ENCODE results near the gene ZNF227.
"Not testable (repeated sequence)": the region's sequence is repeated elsewhere in the genome, so short reads cannot be mapped to it uniquely, and the experiment has no call there.

The ZNF227 gene

GRCh38 chr19:44212250-44212865, at the start of gene ZNF227:
Gene ZNF227, plus strand, starts transcription at chr19:44212532. Its CDS starts 5,261 bp downstream, at chr19:44217793.
- Histone ChIP-seq H3K9ac (peak within 1 kb of the TSS; percentile 86), H3K9me3 (ENCODE audit: control insufficient read depth, low read length) (no peaks in the 10 kb centered on the region), H3K27me3 (ENCODE audit: control insufficient read depth, insufficient read depth, low read length) (no peaks in the 10 kb centered on the region), H3K79me2 (peaks cover 4% of the 10 kb centered on the region), H3K4me3 (ENCODE audit: low read depth, low read length) (peak within 1 kb of the TSS; percentile 87), H2AFZ (peak within 1 kb of the TSS; percentile 95), H3K27ac (peak within 1 kb of the TSS; percentile 82), H3K36me3 (ENCODE audit: control insufficient read depth, insufficient read depth, low read length) (peaks cover 2% of the 10 kb centered on the region), H3K4me2 (ENCODE audit: low read length) (peak within 1 kb of the TSS; percentile 83), H3K4me1 (no peaks in the 10 kb centered on the region)
- peak; percentile 5 for TF ChIP-seq CTCF (IDR thresholded peaks at IDR 0.05)

DNA sequence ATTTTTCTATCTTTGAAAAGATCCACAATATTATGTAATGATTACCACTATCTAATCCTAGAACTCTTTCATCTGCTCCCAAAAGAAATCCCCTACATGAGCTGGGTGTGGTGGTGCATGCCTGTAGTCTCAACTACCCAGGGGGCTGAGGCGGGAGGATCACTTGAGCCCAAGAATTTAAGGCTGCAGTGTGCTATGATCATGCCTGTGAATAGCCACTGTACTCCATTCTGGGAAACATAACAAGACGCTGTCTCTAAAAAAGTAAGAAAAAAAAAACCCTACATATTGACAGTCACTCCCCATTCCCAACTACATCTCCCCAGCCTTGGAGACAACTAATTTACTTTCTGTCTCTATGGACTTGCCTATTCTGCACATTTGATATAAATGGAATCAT, 48.5 kb upstream of the ZNF227 start:
- TF ChIP-seq CTCF (IDR thresholded peaks at IDR 0.05): no peak
- Histone ChIP-seq H3K27me3 (ENCODE audit: control insufficient read depth, insufficient read depth, low read length) (no peaks in the 10 kb centered on the region), H3K9ac (no peak overlapping the region), H3K4me3 (ENCODE audit: low read depth, low read length) (no peak overlapping the region), H3K4me2 (ENCODE audit: low read length) (no peak overlapping the region), H3K27ac (no peak overlapping the region), H3K9me3 (ENCODE audit: control insufficient read depth, low read length) (no peaks in the 10 kb centered on the region), H3K79me2 (peaks cover 6% of the 10 kb centered on the region), H2AFZ (no peak overlapping the region), H3K4me1 (peaks cover 4% of the 10 kb centered on the region), H3K36me3 (ENCODE audit: control insufficient read depth, insufficient read depth, low read length) (no peaks in the 10 kb centered on the region)

GRCh38 chr19:44164327-44164672, 48.0 kb upstream of the ZNF227 start:
- H3K27ac ChIP-seq: peak overlapping the region; percentile 86
- no peaks in the 10 kb centered on the region for H3K27me3 ChIP-seq (ENCODE audit: control insufficient read depth, insufficient read depth, low read length)
- peak overlapping the region; percentile 91 for H2AFZ ChIP-seq
- no peak overlapping the region for H3K9ac ChIP-seq
- peaks cover 6% of the 10 kb centered on the region for H3K79me2 ChIP-seq
- H3K4me2 ChIP-seq (ENCODE audit: low read length): peak overlapping the region; percentile 95
- peaks cover 4% of the 10 kb centered on the region for H3K4me1 ChIP-seq
- TF ChIP-seq CTCF (IDR thresholded peaks at IDR 0.05): no peak
- no peaks in the 10 kb centered on the region for H3K9me3 ChIP-seq (ENCODE audit: control insufficient read depth, low read length)
- H3K4me3 ChIP-seq (ENCODE audit: low read depth, low read length): peak overlapping the region; percentile 70
- no peaks in the 10 kb centered on the region for H3K36me3 ChIP-seq (ENCODE audit: control insufficient read depth, insufficient read depth, low read length)

DNA sequence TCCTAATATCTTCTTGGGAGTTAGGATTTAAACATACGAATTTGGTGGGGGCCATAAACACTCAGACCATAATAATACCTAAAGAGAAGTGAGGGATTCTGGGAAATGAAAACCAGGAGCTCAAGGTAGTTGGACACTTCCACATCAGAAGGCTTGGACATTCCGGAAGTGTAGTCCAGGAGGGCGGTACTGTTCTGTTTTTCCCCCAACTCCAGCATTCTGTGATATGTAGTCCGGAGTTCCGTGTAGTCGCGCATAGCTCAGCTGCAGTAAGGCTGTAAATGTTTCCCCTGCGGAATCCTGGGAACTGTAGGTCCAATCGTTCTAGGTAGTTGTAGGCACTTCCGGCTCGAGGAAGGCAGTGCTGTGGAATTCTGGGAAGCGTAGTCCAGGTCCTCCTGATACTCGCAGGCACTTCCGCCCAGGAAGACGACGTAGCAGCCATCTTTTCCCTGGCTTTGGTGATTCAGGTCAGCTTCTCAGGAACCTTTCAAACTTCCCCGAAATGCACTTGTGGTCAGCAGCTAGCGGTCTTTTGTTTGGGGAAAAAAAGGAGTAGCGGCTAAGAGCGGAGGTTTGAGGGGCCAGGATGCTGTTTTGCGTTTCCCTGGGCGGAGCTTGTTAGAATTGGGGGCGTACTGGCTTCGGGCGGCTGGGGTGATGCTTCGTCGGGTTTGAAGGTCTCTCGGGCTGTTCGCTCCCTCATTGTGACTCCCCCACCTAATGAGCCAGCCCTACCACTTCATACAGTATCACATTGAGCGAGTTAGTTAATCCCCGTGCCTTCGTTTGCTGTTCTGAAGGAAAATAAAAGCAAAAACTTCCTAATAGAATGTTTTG, 47.4 kb upstream of the ZNF227 start, which contains the start of gene ZNF226:
TSS of gene ZNF226 (plus strand) at position 428 of the 840 bp plus-strand sequence. CDS start 4,981 bp downstream, outside the sequence.
- Histone ChIP-seq H3K4me1 (peaks cover 4% of the 10 kb centered on the region), H3K27me3 (ENCODE audit: control insufficient read depth, insufficient read depth, low read length) (no peaks in the 10 kb centered on the region), H3K4me3 (ENCODE audit: low read depth, low read length) (peak within 1 kb of the TSS; percentile 70), H3K9me3 (ENCODE audit: control insufficient read depth, low read length) (no peaks in the 10 kb centered on the region), H3K4me2 (ENCODE audit: low read length) (peak within 1 kb of the TSS; percentile 95), H3K27ac (peak within 1 kb of the TSS; percentile 86), H2AFZ (peak within 1 kb of the TSS; percentile 91), H3K36me3 (ENCODE audit: control insufficient read depth, insufficient read depth, low read length) (no peaks in the 10 kb centered on the region), H3K9ac (peak within 1 kb of the TSS; percentile 53), H3K79me2 (peaks cover 10% of the 10 kb centered on the region)
- TF ChIP-seq CTCF (IDR thresholded peaks at IDR 0.05): no peak

GRCh38 chr19:44170660-44171059, 41.7 kb upstream of the ZNF227 start:
- H2AFZ ChIP-seq; H3K9me3 ChIP-seq (ENCODE audit: control insufficient read depth, low read length); H3K4me3 ChIP-seq (ENCODE audit: low read depth, low read length); H3K27ac ChIP-seq; H3K4me2 ChIP-seq (ENCODE audit: low read length); H3K9ac ChIP-seq; H3K4me1 ChIP-seq; H3K27me3 ChIP-seq (ENCODE audit: control insufficient read depth, insufficient read depth, low read length): not testable (repeated sequence)
- H3K36me3 ChIP-seq (ENCODE audit: control insufficient read depth, insufficient read depth, low read length): peaks cover 16% of the 10 kb centered on the region
- H3K79me2 ChIP-seq: peaks cover 14% of the 10 kb centered on the region
